Kidney (tissue), 14 donors: ENCODE data around the gene PATJ. TPM values are rescaled to one million over a fixed set of nuclear protein-coding genes. Genes with fewer than 3 reads are reported as not detected.
"Not testable (repeated sequence)": the region's sequence is repeated elsewhere in the genome, so short reads cannot be mapped to it uniquely, and the experiment has no call there.

Experiments used
- DNase-seq, 5 donors: peaks; one replicate each; pipeline ENCODE4 v3.0.0-alpha.2; 2013 to 2020
- FAIRE-seq: peaks from 2 replicates; lab custom pipeline; 2012; peaks lifted over from hg19 to GRCh38; lab: Jason Lieb, UNC
- H3K27ac ChIP-seq, 2 donors: one replicate each; pipeline ENCODE4 v1.7.0; 2013; ENCODE audit warnings: low read depth in 2 of 2, low read length in 2 of 2, inconsistent platforms in 1 of 2
- H3K27me3 ChIP-seq: one replicate; pipeline ENCODE4 v1.7.1; 2013; ENCODE audit warnings: low read length, inconsistent platforms; ENCODE audit not compliant: control insufficient read depth, insufficient read depth
- H3K36me3 ChIP-seq, 3 donors: one replicate each; pipeline versions ENCODE4 v1.7.0 to v1.7.1; 2013; ENCODE audit warnings: low read length in 3 of 3, control low read depth in 1 of 3, inconsistent platforms in 1 of 3; ENCODE audit not compliant: insufficient read depth in 3 of 3, control insufficient read depth in 2 of 3
- H3K4me1 ChIP-seq, 3 donors: one replicate each; pipeline versions ENCODE4 v1.7.0 to v1.7.1; 2013; ENCODE audit warnings: low read length in 3 of 3, inconsistent platforms in 1 of 3, low read depth in 1 of 3; ENCODE audit not compliant: control insufficient read depth in 2 of 3, insufficient read depth in 2 of 3
- H3K4me3 ChIP-seq, 3 donors: one replicate each; pipeline versions ENCODE4 v1.7.0 to v1.8.1; 2013; ENCODE audit warnings: low read length in 3 of 3, control low read depth in 1 of 3, inconsistent platforms in 1 of 3
- H3K9ac ChIP-seq, 3 donors: one replicate each; pipeline versions ENCODE4 v1.7.0 to v1.7.1; 2013; ENCODE audit warnings: low read length in 3 of 3, control low read depth in 1 of 3, inconsistent platforms in 1 of 3
- H3K9me3 ChIP-seq, 3 donors: one replicate each; pipeline versions ENCODE4 v1.7.0 to v1.7.1; 2013; ENCODE audit warnings: low read length in 3 of 3, control low read depth in 1 of 3, inconsistent platforms in 1 of 3; ENCODE audit not compliant: control insufficient read depth in 2 of 3, insufficient read depth in 1 of 3
- CTCF ChIP-seq: IDR thresholded peaks from 3 replicates; pipeline ENCODE4 v1.5.1; 2012; ENCODE audit warnings: mild to moderate bottlenecking, moderate library complexity, borderline replicate concordance; ENCODE audit not compliant: insufficient read depth; ENCODE audit errors: extremely low read depth
- intact Hi-C: fragments of 100-400 bp; cut with DNase I; formaldehyde crosslinking; loops from one replicate; pipeline ENCODE4 v1.11.1; 2022
- polyA plus RNA-seq: library from polyadenylated mRNA; stranded (reverse); fragments of 350-450 nt; fragmentation: Illumina TruSeq; extraction: RNeasy Lipid Tissue Mini Kit (QIAGEN cat#74804); gene quantifications from one replicate; pipeline ENCODE4 v1.2.3, GENCODE V29; 2014; ENCODE audit warnings: low read depth, low replicate concordance; ENCODE audit not compliant: insufficient read depth
- total RNA-seq: library from RNA; stranded (reverse); fragmentation: NEBNext Ultra II Directional; extraction: Animal tissue kit (Norgen Biotek cat#: 25700); gene quantifications from one replicate; pipeline ENCODE4 v1.2.1, GENCODE V29; 2021
- donor health status: control.
- donor health status: control.
- donor health status: control.
- donor health status: control.
- donor health status: control.
- donor health status: DM: yes; HTN: yes; CAD: no.
- donor health status: Normal renal cell carcinoma (clear cell type).

Gene PATJ
- total and polyA plus RNA-seq, 2 donors from 2014 or later: 44.0 to 98.0 TPM

- peaks cover 0 to 4% (median 0%) of the 10 kb centered on the region in 3 donors for H3K4me1 ChIP-seq
- H3K27ac ChIP-seq: peak overlapping the region; percentile 85 to 89
- peak in 1 of 5 donors; percentile 14 for DNase-seq
- no peaks in the 10 kb centered on the region for H3K9me3 ChIP-seq
- peak overlapping the region; percentile 89 to 100 (median 98) for H3K4me3 ChIP-seq
- peak overlapping the region; percentile 76 to 100 (median 88) for H3K9ac ChIP-seq
- no peaks in the 10 kb centered on the region for H3K36me3 ChIP-seq
- no peak for FAIRE-seq
- TF ChIP-seq CTCF: no peak
- intact Hi-C loops: no loop called here
- no peaks in the 10 kb centered on the region for H3K27me3 ChIP-seq
Observed at GRCh38 chr1:61724506-61724812, 17.8 kb upstream of the PATJ start.

GRCh38 chr1:61724813-61725694, 17.2 kb upstream of the PATJ start, which contains the start of gene TM2D1:
TSS of gene TM2D1 (minus strand) at chr1:61725141. CDS start at chr1:61725120, 21 bp downstream.
- H3K27me3 ChIP-seq: no peaks in the 10 kb centered on the region
- peak within 1 kb of the TSS; percentile 89 to 100 (median 98) for H3K4me3 ChIP-seq
- H3K36me3 ChIP-seq: no peaks in the 10 kb centered on the region
- H3K4me1 ChIP-seq: peaks cover 0 to 4% (median 0%) of the 10 kb centered on the region in 3 donors
- H3K9ac ChIP-seq: peak within 1 kb of the TSS; percentile 76 to 100 (median 88)
- FAIRE-seq (no peak), DNase-seq (peak; percentile 92 to 98 (median 95))
- no peak for TF ChIP-seq CTCF
- H3K9me3 ChIP-seq: no peaks in the 10 kb centered on the region
- intact Hi-C loops: no loop called here
- H3K27ac ChIP-seq: peak within 1 kb of the TSS; percentile 85 to 89

- Histone ChIP-seq H3K9ac (no peak overlapping the region), H3K27me3 (no peaks in the 10 kb centered on the region), H3K9me3 (no peaks in the 10 kb centered on the region), H3K4me3 (no peak overlapping the region), H3K4me1 (peaks cover 0 to 4% (median 0%) of the 10 kb centered on the region in 3 donors), H3K36me3 (no peaks in the 10 kb centered on the region), H3K27ac (no peak overlapping the region)
- FAIRE-seq: no peak
- DNase-seq: no peak
- intact Hi-C loops: no loop called here
- no peak for TF ChIP-seq CTCF
Observed at GRCh38 chr1:61727544-61727943, 14.7 kb upstream of the PATJ start.

GRCh38 chr1:61730679-61731078, 11.6 kb upstream of the PATJ start:
- DNase-seq, FAIRE-seq, H3K36me3 ChIP-seq, H3K27me3 ChIP-seq, H3K27ac ChIP-seq, H3K4me1 ChIP-seq, H3K4me3 ChIP-seq, H3K9ac ChIP-seq, H3K9me3 ChIP-seq, intact Hi-C loops: not testable (repeated sequence)
